Mesendoderm (in vitro differentiated cells): ENCODE data around the gene APBA2.

Source experiments
- DNase-seq: peaks from one replicate; pipeline ENCODE4 v3.0.0; 2013
- H2AK5ac ChIP-seq: 2 replicates; pipeline ENCODE4 v1.6.1; 2013; ENCODE audit warnings: low read length, inconsistent platforms
- H2BK120ac ChIP-seq: 2 replicates; pipeline ENCODE4 v1.6.1; 2013; ENCODE audit warnings: low read depth, mild to moderate bottlenecking, low read length, moderate library complexity, mixed read lengths
- H2BK15ac ChIP-seq: replicated peaks from 2 replicates; pipeline ENCODE4 v1.6.1; 2013; ENCODE audit warnings: low read depth, mild to moderate bottlenecking, moderate library complexity
- H2BK5ac ChIP-seq: 2 replicates; pipeline ENCODE4 v1.6.1; 2013; ENCODE audit warnings: low read length, inconsistent platforms
- H3K18ac ChIP-seq: 2 replicates; pipeline ENCODE4 v1.6.1; 2013; ENCODE audit warnings: mild to moderate bottlenecking, low read length, mixed read lengths
- H3K23ac ChIP-seq: one replicate; pipeline ENCODE4 v1.6.1; 2013; ENCODE audit warnings: low read length
- H3K27ac ChIP-seq: 2 replicates; pipeline ENCODE4 v1.5.1; 2013; ENCODE audit warnings: low read depth, mild to moderate bottlenecking, inconsistent platforms, low read length, moderate library complexity
- H3K27me3 ChIP-seq: 2 replicates; pipeline ENCODE4 v1.6.1; 2013; ENCODE audit warnings: low read length, control low read depth, mild to moderate bottlenecking, inconsistent platforms; ENCODE audit not compliant: insufficient read depth, poor library complexity
- H3K36me3 ChIP-seq: 2 replicates; pipeline ENCODE4 v1.6.1; 2013; ENCODE audit warnings: low read length, inconsistent platforms; ENCODE audit not compliant: control insufficient read depth, insufficient read depth
- H3K4ac ChIP-seq: one replicate; pipeline ENCODE4 v1.6.1; 2013; ENCODE audit warnings: low read depth, mild to moderate bottlenecking, low read length, moderate library complexity
- H3K4me1 ChIP-seq: 2 replicates; pipeline ENCODE4 v1.6.1; 2013; ENCODE audit warnings: low read depth, low read length, inconsistent platforms; ENCODE audit not compliant: control insufficient read depth
- H3K4me2 ChIP-seq: 2 replicates; pipeline ENCODE4 v1.6.1; 2013; ENCODE audit warnings: low read length
- H3K4me3 ChIP-seq: 2 replicates; pipeline ENCODE4 v1.5.1; 2013; ENCODE audit warnings: mild to moderate bottlenecking, low read length
- H3K56ac ChIP-seq: one replicate; pipeline ENCODE4 v1.6.1; 2013; ENCODE audit warnings: low read length
- H3K79me1 ChIP-seq: 2 replicates; pipeline ENCODE4 v1.6.1; 2013; ENCODE audit warnings: low read length, inconsistent platforms
- H3K79me2 ChIP-seq: 2 replicates; pipeline ENCODE4 v1.6.1; 2013; ENCODE audit warnings: mild to moderate bottlenecking, low read length; ENCODE audit not compliant: control insufficient read depth, insufficient read depth
- H3K9ac ChIP-seq: 2 replicates; pipeline ENCODE4 v1.6.1; 2013; ENCODE audit warnings: low read length, inconsistent platforms
- H4K5ac ChIP-seq: one replicate; pipeline ENCODE4 v1.6.1; 2013; ENCODE audit warnings: low read length
- H4K8ac ChIP-seq: one replicate; pipeline ENCODE4 v1.6.1; 2013; ENCODE audit warnings: low read depth, mild to moderate bottlenecking, control low read depth, low read length, moderate library complexity
- WGBS: extraction: QIAGEN DNeasy Blood & Tissue Kit; methylation state at CpG from one replicate; pipeline ENCODE4 v1.1.7; 2013; ENCODE audit warnings: low lambda C conversion rate, missing lambda C conversion rate; ENCODE audit not compliant: insufficient coverage; ENCODE audit errors: extremely low coverage; 5-methylcytosine and 5-hydroxymethylcytosine counted together

The APBA2 gene

GRCh38 chr15:28899061-28899738 lies 13.4 kb downstream of the APBA2 start:
- no CpG with 5 or more reads among the region's 24 CpGs for WGBS
- Histone ChIP-seq H4K5ac (no peak overlapping the region), H3K27me3 (no peaks in the 10 kb centered on the region), H3K27ac (no peak overlapping the region), H3K4me2 (no peak overlapping the region), H3K56ac (no peak overlapping the region), H3K9ac (no peak overlapping the region), H3K18ac (no peak overlapping the region), H3K79me2 (no peaks in the 10 kb centered on the region), H2BK15ac (no peak overlapping the region), H3K23ac (no peak overlapping the region), H3K4me1 (no peaks in the 10 kb centered on the region), H3K36me3 (no peaks in the 10 kb centered on the region), H4K8ac (no peak overlapping the region), H3K4me3 (no peak overlapping the region), H2BK5ac (no peak overlapping the region), H2BK120ac (no peak overlapping the region), H3K79me1 (no peaks in the 10 kb centered on the region), H2AK5ac (no peak overlapping the region), H3K4ac (no peak overlapping the region)
- DNase-seq, result no peak

- H3K79me1 ChIP-seq, result no peaks in the 10 kb centered on the region
These were observed 14.5 kb downstream of the APBA2 start for GRCh38 chr15:28900041-28900891.

GRCh38 chr15:28900892-28901586 lies 15.3 kb downstream of the APBA2 start:
- H3K18ac ChIP-seq, result no peak overlapping the region
- DNase-seq, result no peak
- H2BK5ac ChIP-seq, result no peak overlapping the region
- no peaks in the 10 kb centered on the region for H3K79me1 ChIP-seq
- no peak overlapping the region for H3K4me2 ChIP-seq
- H2BK120ac ChIP-seq, result no peak overlapping the region
- no peak overlapping the region for H3K4me3 ChIP-seq
- no peak overlapping the region for H3K56ac ChIP-seq
- H4K5ac ChIP-seq, result no peak overlapping the region
- H3K4me1 ChIP-seq, result no peaks in the 10 kb centered on the region
- no peak overlapping the region for H3K4ac ChIP-seq
- H2AK5ac ChIP-seq, result no peak overlapping the region
- H3K27ac ChIP-seq, result no peak overlapping the region
- H4K8ac ChIP-seq, result no peak overlapping the region
- no peaks in the 10 kb centered on the region for H3K36me3 ChIP-seq
- no peak overlapping the region for H3K9ac ChIP-seq
- H2BK15ac ChIP-seq, result no peak overlapping the region
- WGBS, result no CpG with 5 or more reads among the region's 13 CpGs
- H3K23ac ChIP-seq, result no peak overlapping the region
- no peaks in the 10 kb centered on the region for H3K27me3 ChIP-seq
- no peaks in the 10 kb centered on the region for H3K79me2 ChIP-seq

More at GRCh38 chr15:28900041-28900891, 14.5 kb downstream of the APBA2 start:
- Histone ChIP-seq H3K27me3 (no peaks in the 10 kb centered on the region), H4K8ac (no peak overlapping the region), H2BK15ac (no peak overlapping the region), H4K5ac (no peak overlapping the region), H3K79me2 (no peaks in the 10 kb centered on the region), H3K4ac (no peak overlapping the region), H3K27ac (no peak overlapping the region), H3K23ac (no peak overlapping the region), H2BK120ac (no peak overlapping the region), H3K36me3 (no peaks in the 10 kb centered on the region), H3K18ac (no peak overlapping the region), H3K4me1 (no peaks in the 10 kb centered on the region), H2AK5ac (no peak overlapping the region), H3K9ac (no peak overlapping the region), H3K4me2 (no peak overlapping the region), H2BK5ac (no peak overlapping the region), H3K56ac (no peak overlapping the region), H3K4me3 (no peak overlapping the region)
- WGBS, result no CpG with 5 or more reads among the region's 18 CpGs
- no peak for DNase-seq

GRCh38 chr15:28901587-28901980 lies 15.8 kb downstream of the APBA2 start:
- H3K23ac ChIP-seq, result no peak overlapping the region
- no peak overlapping the region for H2BK5ac ChIP-seq
- H3K4ac ChIP-seq, result no peak overlapping the region
- H3K18ac ChIP-seq, result no peak overlapping the region
- no CpG with 5 or more reads among the region's 7 CpGs for WGBS
- no peaks in the 10 kb centered on the region for H3K36me3 ChIP-seq
- H3K79me2 ChIP-seq, result no peaks in the 10 kb centered on the region
- no peaks in the 10 kb centered on the region for H3K4me1 ChIP-seq
- DNase-seq, result no peak
- no peak overlapping the region for H3K9ac ChIP-seq
- H2BK120ac ChIP-seq, result no peak overlapping the region
- no peaks in the 10 kb centered on the region for H3K27me3 ChIP-seq
- H3K4me2 ChIP-seq, result no peak overlapping the region
- no peak overlapping the region for H3K56ac ChIP-seq
- no peak overlapping the region for H4K5ac ChIP-seq
- no peak overlapping the region for H3K4me3 ChIP-seq
- no peaks in the 10 kb centered on the region for H3K79me1 ChIP-seq
- H3K27ac ChIP-seq, result no peak overlapping the region
- no peak overlapping the region for H4K8ac ChIP-seq
- H2BK15ac ChIP-seq, result no peak overlapping the region
- H2AK5ac ChIP-seq, result no peak overlapping the region

- no peak overlapping the region for H2BK120ac ChIP-seq
- H3K56ac ChIP-seq, result no peak overlapping the region
- no peaks in the 10 kb centered on the region for H3K79me1 ChIP-seq
- H3K4me3 ChIP-seq, result no peak overlapping the region
- no peak overlapping the region for H3K9ac ChIP-seq
- no peak overlapping the region for H3K27ac ChIP-seq
- H2BK15ac ChIP-seq, result no peak overlapping the region
- no peak overlapping the region for H3K23ac ChIP-seq
- no peak overlapping the region for H4K5ac ChIP-seq
- DNase-seq, result peak; percentile 56
- no peak overlapping the region for H3K4ac ChIP-seq
- H2BK5ac ChIP-seq, result no peak overlapping the region
- no peaks in the 10 kb centered on the region for H3K36me3 ChIP-seq
- no CpG with 5 or more reads among the region's 14 CpGs for WGBS
- no peaks in the 10 kb centered on the region for H3K79me2 ChIP-seq
- H3K18ac ChIP-seq, result no peak overlapping the region
- H3K4me1 ChIP-seq, result no peaks in the 10 kb centered on the region
- no peak overlapping the region for H4K8ac ChIP-seq
- H3K27me3 ChIP-seq, result no peaks in the 10 kb centered on the region
- H2AK5ac ChIP-seq, result no peak overlapping the region
- no peak overlapping the region for H3K4me2 ChIP-seq
These were observed 16.4 kb downstream of the APBA2 start for GRCh38 chr15:28901987-28902745.
